GM18502 (cell line): Measurements from ENCODE around the gene UPF2.
"Not testable (repeated sequence)": the region's sequence is repeated elsewhere in the genome, so short reads cannot be mapped to it uniquely, and the experiment has no call there.

Source experiments
- ATAC-seq: cut with Tn5 transposase; IDR thresholded peaks from one replicate; pipeline ENCODE4 v1.9.1; 2021; ENCODE audit warnings: mild to moderate bottlenecking; ENCODE audit not compliant: unreplicated experiment, poor library complexity

The UPF2 gene

GRCh38 chr10:12048547-12048946 is 5.9 kb upstream of the UPF2 start:
- peak; percentile 30 for ATAC-seq

GRCh38 chr10:12045596-12045995 is 3.0 kb upstream of the UPF2 start:
- ATAC-seq = no peak

GRCh38 chr10:12042409-12042796 is 206 bp downstream of the UPF2 start:
- ATAC-seq = peak; percentile 10

- ATAC-seq = no peak
Observed at GRCh38 chr10:12041766-12042408, 722 bp downstream of the UPF2 start.

- no peak for ATAC-seq
Observed at GRCh38 chr10:12036073-12036655, 6.4 kb downstream of the UPF2 start.

- ATAC-seq = no peak
Observed at GRCh38 chr10:12031404-12031803, 11.2 kb downstream of the UPF2 start.

GRCh38 chr10:12027539-12027938 is 15.1 kb downstream of the UPF2 start:
- peak; percentile 83 for ATAC-seq

DNA sequence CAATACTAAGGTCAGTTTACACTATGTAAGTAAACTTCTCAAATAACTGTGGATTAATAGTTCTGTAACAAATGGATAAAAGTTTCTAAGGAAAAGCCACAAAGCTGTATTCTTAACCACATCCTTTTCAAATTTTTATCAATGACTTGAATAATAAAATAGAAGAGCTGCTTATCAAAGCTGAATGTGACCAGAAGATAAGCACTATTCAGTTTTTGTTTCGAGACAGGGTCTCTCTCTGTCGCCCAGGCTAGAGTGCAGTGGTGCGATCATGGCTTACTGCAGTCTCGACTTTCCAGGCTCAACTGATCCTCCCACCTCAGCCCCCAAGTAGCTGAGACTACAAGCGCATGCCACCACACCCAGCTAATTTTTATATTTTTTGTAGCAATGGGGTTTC is 17.0 kb downstream of the UPF2 start:
- no peak for ATAC-seq

DNA sequence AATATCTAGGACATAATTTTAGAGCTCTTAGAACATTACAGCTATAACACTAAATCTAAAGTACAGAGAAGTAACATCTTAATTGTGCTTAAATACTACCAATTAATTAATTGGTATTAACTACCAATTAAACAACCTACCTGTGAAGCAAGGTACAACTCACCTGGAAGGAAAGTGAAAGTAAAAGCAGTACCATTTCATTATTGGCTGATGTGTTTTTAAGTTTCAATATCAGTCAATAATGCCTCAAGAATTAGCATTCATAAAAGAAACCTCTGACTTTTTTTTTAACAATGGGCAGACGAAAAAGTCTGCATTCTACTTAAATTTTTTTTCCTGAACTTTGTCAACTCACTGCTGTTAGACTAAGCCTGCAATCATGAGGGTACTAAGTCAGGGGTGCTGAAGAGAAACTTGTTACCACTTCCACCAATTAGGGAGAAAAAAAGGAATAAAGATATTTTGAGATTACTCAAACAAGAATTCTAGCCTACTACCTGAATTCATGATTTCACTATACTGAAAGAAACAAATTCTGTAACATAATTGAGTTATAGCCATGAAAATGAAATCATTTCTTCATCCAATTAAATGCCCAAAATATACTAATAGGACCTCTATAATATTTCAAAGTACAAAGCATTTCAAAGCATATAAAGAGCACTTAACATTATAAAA is 19.9 kb downstream of the UPF2 start:
- no peak for ATAC-seq

- no peak for ATAC-seq
Observed at GRCh38 chr10:12020574-12020973, 22.0 kb downstream of the UPF2 start.

- ATAC-seq = no peak
Observed at GRCh38 chr10:12019283-12019971, 23.2 kb downstream of the UPF2 start.

DNA sequence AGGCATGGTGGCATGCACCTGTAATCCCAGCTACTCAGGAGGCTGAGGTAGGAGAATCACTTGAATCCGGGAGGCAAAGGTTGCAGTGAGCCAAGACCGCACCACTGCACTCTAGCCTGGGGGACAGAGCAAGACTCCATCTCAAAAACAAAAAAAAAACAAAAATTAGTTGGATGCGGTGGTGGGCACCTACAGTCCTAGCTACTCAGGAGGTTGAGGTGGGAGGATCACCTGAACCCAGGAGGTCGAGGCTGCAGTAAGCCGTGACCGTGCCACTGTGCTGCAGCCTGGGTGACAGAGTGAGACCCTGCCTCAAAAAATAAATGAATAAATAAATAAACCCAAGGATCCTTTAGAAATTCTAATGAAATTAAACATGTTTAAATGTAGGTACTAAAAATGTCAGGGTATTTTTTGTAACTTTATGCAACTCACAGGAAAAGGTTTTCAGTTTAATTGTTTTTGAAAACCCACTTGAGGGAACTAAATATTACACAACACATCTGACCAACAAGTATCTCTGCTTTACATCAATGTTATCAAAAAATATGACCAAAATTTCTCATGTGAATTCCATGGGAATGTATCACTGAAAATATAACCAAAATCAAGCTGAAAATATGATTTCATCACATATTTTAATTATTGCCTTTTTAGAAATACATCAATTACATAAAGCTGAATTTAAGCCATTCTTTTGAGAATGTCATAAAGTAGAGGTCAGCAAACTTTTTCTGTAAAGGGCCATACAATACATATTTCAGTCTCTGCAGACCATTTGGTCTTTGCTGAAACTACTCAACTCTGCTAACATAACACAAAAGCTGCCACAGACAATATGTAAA is 23.9 kb downstream of the UPF2 start:
- ATAC-seq = no peak

- ATAC-seq = no peak
Observed at GRCh38 chr10:12013926-12014325, 28.7 kb downstream of the UPF2 start.

- not testable (repeated sequence) for ATAC-seq
Observed at GRCh38 chr10:12013391-12013790, 29.2 kb downstream of the UPF2 start.

GRCh38 chr10:12010353-12010752 is 32.3 kb downstream of the UPF2 start:
- no peak for ATAC-seq

GRCh38 chr10:12008842-12009241 is 33.8 kb downstream of the UPF2 start:
- ATAC-seq = not testable (repeated sequence)

- ATAC-seq = no peak
Observed at GRCh38 chr10:12006671-12007070, 35.9 kb downstream of the UPF2 start.

DNA sequence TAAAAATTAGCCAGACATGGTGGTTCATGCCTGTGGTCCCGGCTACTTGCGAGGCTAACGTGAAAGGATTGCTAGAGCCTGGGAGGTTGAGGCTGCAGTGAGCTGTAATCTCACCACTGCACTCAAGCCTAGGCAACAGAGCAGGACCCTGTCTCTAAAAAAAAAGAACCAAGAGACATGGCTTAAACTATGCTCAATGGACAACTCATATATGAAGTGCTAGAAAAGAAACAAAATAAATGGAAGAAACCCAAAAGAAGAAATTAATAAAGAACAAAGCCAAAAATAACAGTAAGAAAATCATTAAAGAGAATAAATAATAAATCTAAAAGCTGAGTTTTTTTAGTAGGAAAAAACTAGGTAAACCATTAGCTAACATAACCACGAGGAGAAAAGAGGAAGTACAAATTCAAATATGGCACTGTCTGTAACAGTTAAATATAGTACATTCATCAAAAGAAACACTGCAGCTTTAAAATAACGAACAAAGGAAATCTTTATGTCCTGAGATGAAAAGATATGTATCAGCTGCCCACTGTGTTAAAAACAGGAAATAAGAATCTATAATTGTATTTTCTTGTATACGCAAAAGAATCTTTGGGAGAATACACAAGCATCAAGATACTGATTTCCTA is 48.7 kb downstream of the UPF2 start:
- ATAC-seq = peak; percentile 50

- ATAC-seq = no peak
Observed at GRCh38 chr10:11988924-11989323, 53.7 kb downstream of the UPF2 start.
